IMR-90 (cell line): ENCODE results near the gene REXO1. TPM values are rescaled to one million over a fixed set of nuclear protein-coding genes. Genes with fewer than 3 reads are reported as not detected.

ENCODE experiments used
- ATAC-seq: fragments of 200-7000 bp; cut with Tn5 transposase; 2 replicates; pipeline ENCODE4 v1.9.1; 2020; ENCODE audit warnings: low read depth, mild to moderate bottlenecking, moderate library complexity
- BruUV-seq: library from RNA; stranded (reverse); fragments of 400-500 nt; replicated peaks from 2 replicates; lab custom pipeline; 2021; lab: Mats Ljungman, UMichigan
- CTCF ChIA-PET: fragments of 300-600 bp; formaldehyde crosslinking; extraction: SDS; loops from one replicate; lab custom pipeline; 2021; ENCODE audit warnings: antibody characterized with exemption; lab: Yijun Ruan, JAX
- POLR2A ChIA-PET: fragments of 300-600 bp; sonication (Branson Sonifier 250); formaldehyde crosslinking; loops from one replicate; lab custom pipeline; 2022; ENCODE audit warnings: antibody characterized with exemption; ENCODE audit not compliant: unreplicated experiment; lab: Charles Lee
- DNase-seq: peaks from one replicate; pipeline ENCODE4 v3.0.0; 2013
- H2AFZ ChIP-seq: replicated peaks from 2 replicates; pipeline ENCODE3; 2013; ENCODE audit warnings: low read length, mild to moderate bottlenecking; ENCODE audit not compliant: poor library complexity
- H2AK5ac ChIP-seq: 2 replicates; pipeline ENCODE4 v1.6.1; 2013; ENCODE audit warnings: low read depth, low read length, inconsistent platforms
- H2AK9ac ChIP-seq: replicated peaks from 2 replicates; pipeline ENCODE3; 2013; ENCODE audit warnings: mild to moderate bottlenecking, low read depth, low read length, moderate library complexity; ENCODE audit not compliant: poor library complexity
- H2BK120ac ChIP-seq: 2 replicates; pipeline ENCODE4 v1.6.1; 2013; ENCODE audit warnings: low read depth, low read length, inconsistent platforms
- H2BK15ac ChIP-seq: 3 replicates; pipeline ENCODE4 v1.6.1; 2013; ENCODE audit warnings: low read depth, low read length, inconsistent platforms
- H2BK20ac ChIP-seq: 2 replicates; pipeline ENCODE4 v1.6.1; 2013; ENCODE audit warnings: low read depth, mild to moderate bottlenecking, inconsistent platforms, low read length, moderate library complexity
- H2BK5ac ChIP-seq: 2 replicates; pipeline ENCODE4 v1.6.1; 2013; ENCODE audit warnings: mild to moderate bottlenecking, low read depth, low read length, inconsistent platforms; ENCODE audit not compliant: poor library complexity, severe bottlenecking
- H3K14ac ChIP-seq: replicated peaks from 2 replicates; pipeline ENCODE4 v1.6.1; 2013; ENCODE audit warnings: low read depth, low read length, inconsistent platforms
- H3K18ac ChIP-seq: 2 replicates; pipeline ENCODE4 v1.6.1; 2013; ENCODE audit warnings: low read depth, low read length, control low read depth
- H3K23ac ChIP-seq: 2 replicates; pipeline ENCODE4 v1.6.1; 2013; ENCODE audit warnings: low read depth, low read length, inconsistent platforms
- H3K27ac ChIP-seq: 2 replicates; pipeline ENCODE4 v1.5.1; 2013; ENCODE audit warnings: mild to moderate bottlenecking, control low read depth, low read length; ENCODE audit not compliant: insufficient read depth
- H3K27me3 ChIP-seq: 2 replicates; pipeline ENCODE4 v1.6.1; 2013; ENCODE audit warnings: low read length; ENCODE audit not compliant: control insufficient read depth, insufficient read depth
- H3K36me3 ChIP-seq: 2 replicates; pipeline ENCODE4 v1.6.1; 2013; ENCODE audit warnings: low read length, mixed read lengths; ENCODE audit not compliant: control insufficient read depth, insufficient read depth
- H3K4ac ChIP-seq: 2 replicates; pipeline ENCODE4 v1.6.1; 2013; ENCODE audit warnings: low read depth, low read length, inconsistent platforms
- H3K4me1 ChIP-seq: 2 replicates; pipeline ENCODE4 v1.6.1; 2013; ENCODE audit warnings: low read length, mixed read lengths; ENCODE audit not compliant: control insufficient read depth, insufficient read depth
- H3K4me2 ChIP-seq: 2 replicates; pipeline ENCODE4 v1.6.1; 2013; ENCODE audit warnings: low read depth, mild to moderate bottlenecking, control low read depth, low read length, moderate library complexity
- H3K4me3 ChIP-seq: 2 replicates; pipeline ENCODE4 v1.5.1; 2013; ENCODE audit warnings: low read depth, mild to moderate bottlenecking, control low read depth, low read length, moderate library complexity; ENCODE audit not compliant: insufficient read depth
- H3K56ac ChIP-seq: 2 replicates; pipeline ENCODE4 v1.6.1; 2013; ENCODE audit warnings: low read length, inconsistent platforms; ENCODE audit not compliant: insufficient read depth; ENCODE audit errors: extremely low read depth
- H3K79me1 ChIP-seq, 2 experiments: 2 replicates each; pipeline ENCODE4 v1.6.1; 2013; ENCODE audit warnings: low read length in 2 of 2, inconsistent platforms in 1 of 2, low read depth in 1 of 2
- H3K9ac ChIP-seq: 2 replicates; pipeline ENCODE4 v1.6.1; 2013; ENCODE audit warnings: low read depth, low read length, control low read depth
- H3K9me1 ChIP-seq: 2 replicates; pipeline ENCODE4 v1.6.1; 2013; ENCODE audit warnings: low read length, inconsistent platforms; ENCODE audit not compliant: insufficient read depth
- H3K9me3 ChIP-seq: 2 replicates; pipeline ENCODE4 v1.6.1; 2013; ENCODE audit warnings: low read length; ENCODE audit not compliant: control insufficient read depth, insufficient read depth
- H4K20me1 ChIP-seq: 2 replicates; pipeline ENCODE4 v1.6.1; 2013; ENCODE audit warnings: low read length, inconsistent platforms; ENCODE audit not compliant: insufficient read depth
- H4K5ac ChIP-seq: 2 replicates; pipeline ENCODE4 v1.6.1; 2013; ENCODE audit warnings: mild to moderate bottlenecking, low read depth, low read length, control low read depth
- H4K8ac ChIP-seq, 2 experiments: 2 replicates each; pipeline ENCODE4 v1.6.1; 2013; ENCODE audit warnings: low read depth in 2 of 2, low read length in 2 of 2, control low read depth in 1 of 2, inconsistent platforms in 1 of 2
- H4K91ac ChIP-seq: 2 replicates; pipeline ENCODE4 v1.6.1; 2013; ENCODE audit warnings: low read depth, low read length, inconsistent platforms; ENCODE audit not compliant: insufficient read depth
- MAFK ChIP-seq: IDR thresholded peaks from 2 replicates; pipeline ENCODE4 v1.6.1; 2012; ENCODE audit warnings: low read depth, low read length, improper control_type of control experiment
- MXI1 ChIP-seq: IDR thresholded peaks from 2 replicates; pipeline ENCODE4 v1.6.1; 2012; ENCODE audit warnings: low read depth, mild to moderate bottlenecking, low read length, moderate library complexity, borderline replicate concordance
- SMC3 ChIP-seq: fragments of 150-350 bp; IDR thresholded peaks from 2 replicates; pipeline ENCODE4 v1.6.1; 2016; ENCODE audit warnings: low read depth, mild to moderate bottlenecking, antibody characterized with exemption, low read length, moderate library complexity
- USF2 ChIP-seq: fragments of 150-350 bp; IDR thresholded peaks from 2 replicates; pipeline ENCODE4 v1.6.1; 2017; ENCODE audit warnings: mild to moderate bottlenecking, antibody characterized with exemption, low read length, low read depth
- WGBS, 2 experiments: methylation state at CpG; one replicate each; pipeline versions ENCODE4 v1.1.5 to v1.1.7; 2013; ENCODE audit warnings: missing lambda C conversion rate in 2 of 2; ENCODE audit not compliant: insufficient read length in 1 of 2; ENCODE audit errors: extremely low coverage in 2 of 2; 5-methylcytosine and 5-hydroxymethylcytosine counted together
- dilution Hi-C: fragments of 300-500 bp; cut with HindIII; formaldehyde crosslinking; loops from one replicate; pipeline ENCODE4 v1.14.3; 2018; ENCODE audit warnings: low sequenced_read_pairs; ENCODE audit not compliant: unreplicated experiment
- in situ Hi-C: fragments of 300-500 bp; cut with MboI; formaldehyde crosslinking; loops from 3 replicates; pipeline ENCODE4 v1.14.3; 2019; ENCODE audit warnings: low sequenced_read_pairs, inconsistent platforms, mixed read lengths
- intact Hi-C: fragments of 100-400 bp; cut with micrococcal nuclease; formaldehyde crosslinking; loops from 2 replicates; pipeline ENCODE4 v1.10.0; 2022
- polyA plus RNA-seq, 3 experiments: library from polyadenylated mRNA; depleted of rRNA; stranded (reverse); fragments of >200 nt; gene quantifications; 2 replicates each; pipeline ENCODE4 v1.2.3, GENCODE V29; 2012; ENCODE audit warnings: low replicate concordance in 1 of 3
- total RNA-seq: library from RNA; depleted of rRNA; stranded (reverse); fragments of >200 nt; gene quantifications from 2 replicates; pipeline ENCODE4 v1.2.3, GENCODE V29; 2012

Gene REXO1
- total and polyA plus RNA-seq, 2 of the 4 experiments (the other 2 are of a cell fraction): 1.4 to 63.7 TPM

GRCh38 chr19:1873524-1874473 lies 25.5 kb upstream of the REXO1 start (continued):
- TF ChIP-seq USF2: no peak

GRCh38 chr19:1872807-1873523 lies 24.7 kb upstream of the REXO1 start:
- TF ChIP-seq USF2: no peak
- no peak for TF ChIP-seq MXI1
- no peak for TF ChIP-seq SMC3
- no peak for TF ChIP-seq MAFK
- H3K4me2 ChIP-seq: no peak overlapping the region
- no peak overlapping the region for H3K56ac ChIP-seq
- no peak for DNase-seq
- dilution Hi-C loops: no loop called here
- no peak overlapping the region for H4K8ac ChIP-seq
- ChIA-PET POLR2A (no interaction called here), CTCF (no interaction called here)
- peaks cover 12% of the 10 kb centered on the region for H3K4me1 ChIP-seq
- H2BK120ac ChIP-seq: no peak overlapping the region
- H3K9ac ChIP-seq: no peak overlapping the region
- ATAC-seq: no peak
- no peak overlapping the region for H3K4ac ChIP-seq
- H2BK5ac ChIP-seq: no peak overlapping the region
- intact Hi-C loops: no loop called here
- H3K18ac ChIP-seq: no peak overlapping the region
- no peak overlapping the region for H3K27ac ChIP-seq
- 97% methylated on average over 15 of the region's 25 CpGs; no CpG with 5 or more reads in 1 of the 2 experiments for WGBS, 2 experiments
- no peak overlapping the region for H3K4me3 ChIP-seq
- H3K27me3 ChIP-seq: no peaks in the 10 kb centered on the region
- H2AK5ac ChIP-seq: no peak overlapping the region
- no TSS peak for BruUV-seq
- no peak overlapping the region for H4K91ac ChIP-seq
- no peak overlapping the region for H2BK15ac ChIP-seq
- H4K20me1 ChIP-seq: peaks cover 40% of the 10 kb centered on the region
- H4K5ac ChIP-seq: no peak overlapping the region
- no peak overlapping the region for H3K14ac ChIP-seq
- no peaks in the 10 kb centered on the region for H3K9me3 ChIP-seq
- H2AK9ac ChIP-seq: peak overlapping the region; percentile 78
- no peak overlapping the region for H2BK20ac ChIP-seq
- peaks cover 12 to 54% of the 10 kb centered on the region in 2 experiments for H3K79me1 ChIP-seq
- 0 out of 2 replicates have a peak, but pooled peaks cover 2% of the 10 kb centered on the region for H3K9me1 ChIP-seq
- H3K23ac ChIP-seq: 0 out of 2 replicates have a peak overlapping the region, but pooled peaks have one; percentile 27
- peaks cover 18% of the 10 kb centered on the region for H3K36me3 ChIP-seq
- peak overlapping the region; percentile 6 for H2AFZ ChIP-seq
- in situ Hi-C loops: no loop called here
